MM.1S (cell line): ENCODE results near the gene EXOC1.

Source experiments
- DNase-seq: peaks from one replicate; pipeline ENCODE4 v3.0.0-alpha.2; 2015
- H2AFZ ChIP-seq: fragments of 300-600 bp; sonication (generic); 2 replicates; pipeline ENCODE4 v1.6.0; 2016; ENCODE audit warnings: antibody characterized with exemption, low read length
- H3F3A ChIP-seq: fragments of 300-600 bp; sonication (generic); 2 replicates; pipeline ENCODE4 v1.6.1; 2016; ENCODE audit warnings: mild to moderate bottlenecking, antibody characterized with exemption, low read length, moderate library complexity, mixed read lengths; ENCODE audit not compliant: insufficient read depth
- H3K27ac ChIP-seq: fragments of 300-600 bp; sonication (generic); 2 replicates; pipeline ENCODE4 v1.5.1; 2016; ENCODE audit warnings: mild to moderate bottlenecking, low read length
- H3K27me3 ChIP-seq: fragments of 300-600 bp; sonication (generic); replicated peaks from 2 replicates; pipeline ENCODE4 v1.6.0; 2016; ENCODE audit warnings: low read length; ENCODE audit not compliant: insufficient read depth
- H3K36me3 ChIP-seq: fragments of 300-600 bp; sonication (generic); replicated peaks from 2 replicates; pipeline ENCODE4 v1.6.1; 2016; ENCODE audit warnings: mild to moderate bottlenecking, low read length, mixed read lengths; ENCODE audit not compliant: insufficient read depth
- H3K4me1 ChIP-seq: fragments of 300-600 bp; sonication (generic); 2 replicates; pipeline ENCODE4 v1.6.1; 2016; ENCODE audit warnings: low read length, mixed read lengths
- H3K4me2 ChIP-seq: fragments of 300-600 bp; sonication (generic); 2 replicates; pipeline ENCODE4 v1.6.0; 2016; ENCODE audit warnings: low read depth, low read length
- H3K4me3 ChIP-seq: fragments of 300-600 bp; sonication (generic); 2 replicates; pipeline ENCODE4 v1.5.1; 2016; ENCODE audit warnings: low read length, mixed read lengths
- H3K79me2 ChIP-seq: fragments of 300-600 bp; sonication (generic); 2 replicates; pipeline ENCODE4 v1.6.1; 2016; ENCODE audit warnings: mixed run types, low read length, mixed read lengths
- H3K9ac ChIP-seq: fragments of 300-600 bp; sonication (generic); 2 replicates; pipeline ENCODE4 v1.6.1; 2016; ENCODE audit warnings: low read length, mixed read lengths
- H3K9me2 ChIP-seq: fragments of 300-600 bp; sonication (generic); replicated peaks from 2 replicates; pipeline ENCODE4 v1.6.1; 2016; ENCODE audit warnings: mild to moderate bottlenecking, low read length, mixed read lengths; ENCODE audit not compliant: insufficient read depth
- H3K9me3 ChIP-seq: fragments of 300-600 bp; sonication (generic); replicated peaks from 2 replicates; pipeline ENCODE4 v1.6.1; 2016; ENCODE audit warnings: mild to moderate bottlenecking, low read length, mixed read lengths; ENCODE audit not compliant: insufficient read depth
- H4K20me1 ChIP-seq: fragments of 300-600 bp; sonication (generic); 2 replicates; pipeline ENCODE4 v1.6.1; 2016; ENCODE audit warnings: mild to moderate bottlenecking, low read length, moderate library complexity, mixed read lengths; ENCODE audit not compliant: insufficient read depth
- EZH2 ChIP-seq: fragments of 300-600 bp; sonication (generic); optimal IDR thresholded peaks from 2 replicates; pipeline ENCODE3; 2017; ENCODE audit warnings: low read depth, mild to moderate bottlenecking, antibody characterized with exemption, low read length, mixed read lengths
- EZH2phosphoT487 ChIP-seq: fragments of 300-600 bp; sonication (generic); IDR thresholded peaks from 2 replicates; pipeline ENCODE4 v1.6.1; 2018; ENCODE audit warnings: antibody characterized with exemption, low read length
- TF ChIP-seq, protein P1 (sequence below): fragments of 300-600 bp; sonication (generic); IDR thresholded peaks from 2 replicates; pipeline ENCODE4 v1.5.1; 2016; ENCODE audit warnings: antibody characterized with exemption, low read length, mixed read lengths

The EXOC1 gene

DNA sequence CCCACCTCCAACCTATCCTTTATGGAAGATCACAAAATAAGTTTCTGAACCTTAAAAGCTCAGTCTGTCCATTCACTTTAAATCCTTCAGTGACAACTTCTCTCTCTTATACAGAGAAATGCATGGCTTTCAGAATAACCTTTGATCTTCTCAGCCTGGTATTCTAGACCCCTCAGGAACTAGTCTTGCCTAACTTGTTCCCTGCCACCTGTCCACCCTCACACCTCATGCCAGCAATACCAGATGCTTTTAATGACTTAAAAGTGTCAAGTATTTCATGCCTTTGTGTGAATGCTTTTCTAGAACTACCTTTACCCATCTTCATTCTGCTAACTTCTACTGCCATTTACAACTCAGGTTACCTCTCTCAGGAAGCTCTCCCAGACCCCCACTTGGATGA lies 26.5 kb upstream of the EXOC1 start:
- Histone ChIP-seq H4K20me1 (no peaks in the 10 kb centered on the region), H3K27me3 (no peaks in the 10 kb centered on the region), H3K4me3 (no peak overlapping the region), H2AFZ (no peak overlapping the region), H3K27ac (no peak overlapping the region), H3K9ac (no peak overlapping the region), H3K9me2 (no peaks in the 10 kb centered on the region), H3K79me2 (no peaks in the 10 kb centered on the region), H3K4me2 (no peak overlapping the region), H3K36me3 (no peaks in the 10 kb centered on the region), H3F3A (no peaks in the 10 kb centered on the region), H3K4me1 (no peaks in the 10 kb centered on the region), H3K9me3 (no peaks in the 10 kb centered on the region)
- no peak for DNase-seq
- TF ChIP-seq, protein P1, sequence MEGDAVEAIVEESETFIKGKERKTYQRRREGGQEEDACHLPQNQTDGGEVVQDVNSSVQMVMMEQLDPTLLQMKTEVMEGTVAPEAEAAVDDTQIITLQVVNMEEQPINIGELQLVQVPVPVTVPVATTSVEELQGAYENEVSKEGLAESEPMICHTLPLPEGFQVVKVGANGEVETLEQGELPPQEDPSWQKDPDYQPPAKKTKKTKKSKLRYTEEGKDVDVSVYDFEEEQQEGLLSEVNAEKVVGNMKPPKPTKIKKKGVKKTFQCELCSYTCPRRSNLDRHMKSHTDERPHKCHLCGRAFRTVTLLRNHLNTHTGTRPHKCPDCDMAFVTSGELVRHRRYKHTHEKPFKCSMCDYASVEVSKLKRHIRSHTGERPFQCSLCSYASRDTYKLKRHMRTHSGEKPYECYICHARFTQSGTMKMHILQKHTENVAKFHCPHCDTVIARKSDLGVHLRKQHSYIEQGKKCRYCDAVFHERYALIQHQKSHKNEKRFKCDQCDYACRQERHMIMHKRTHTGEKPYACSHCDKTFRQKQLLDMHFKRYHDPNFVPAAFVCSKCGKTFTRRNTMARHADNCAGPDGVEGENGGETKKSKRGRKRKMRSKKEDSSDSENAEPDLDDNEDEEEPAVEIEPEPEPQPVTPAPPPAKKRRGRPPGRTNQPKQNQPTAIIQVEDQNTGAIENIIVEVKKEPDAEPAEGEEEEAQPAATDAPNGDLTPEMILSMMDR, result no peak
- TF ChIP-seq EZH2, result no peak
- no peak for TF ChIP-seq EZH2phosphoT487

- H4K20me1 ChIP-seq, result no peaks in the 10 kb centered on the region
- TF ChIP-seq EZH2 (no peak), EZH2phosphoT487 (no peak)
- TF ChIP-seq, protein P1, result no peak
- H2AFZ ChIP-seq, result no peak overlapping the region
- H3F3A ChIP-seq, result no peaks in the 10 kb centered on the region
- H3K9me2 ChIP-seq, result no peaks in the 10 kb centered on the region
- no peaks in the 10 kb centered on the region for H3K36me3 ChIP-seq
- H3K4me1 ChIP-seq, result no peaks in the 10 kb centered on the region
- H3K9me3 ChIP-seq, result no peaks in the 10 kb centered on the region
- no peak for DNase-seq
- H3K79me2 ChIP-seq, result no peaks in the 10 kb centered on the region
- no peak overlapping the region for H3K9ac ChIP-seq
- H3K27me3 ChIP-seq, result no peaks in the 10 kb centered on the region
- no peak overlapping the region for H3K4me3 ChIP-seq
- no peak overlapping the region for H3K4me2 ChIP-seq
- no peak overlapping the region for H3K27ac ChIP-seq
These were observed 25.9 kb upstream of the EXOC1 start for GRCh38 chr4:55827582-55827981.

GRCh38 chr4:55830048-55830447 lies 23.4 kb upstream of the EXOC1 start:
- Histone ChIP-seq H3K4me3 (no peak overlapping the region), H3K27ac (no peak overlapping the region), H3K9me3 (no peaks in the 10 kb centered on the region), H2AFZ (no peak overlapping the region), H3K4me1 (no peaks in the 10 kb centered on the region), H3K36me3 (no peaks in the 10 kb centered on the region), H3K79me2 (no peaks in the 10 kb centered on the region), H3K9me2 (no peaks in the 10 kb centered on the region), H3K9ac (no peak overlapping the region), H3K4me2 (no peak overlapping the region), H3F3A (no peaks in the 10 kb centered on the region), H4K20me1 (no peaks in the 10 kb centered on the region), H3K27me3 (no peaks in the 10 kb centered on the region)
- TF ChIP-seq EZH2phosphoT487, result no peak
- TF ChIP-seq EZH2, result no peak
- TF ChIP-seq, protein P1, result no peak
- DNase-seq, result no peak
